A549 (cell line): Measurements from ENCODE around the gene EEFSEC. TPM values are rescaled to one million over a fixed set of nuclear protein-coding genes. Genes with fewer than 3 reads are reported as not detected.
A peak's percentile ranks its signal among the peaks of the same experiment; 100 is the strongest.

Experiments
- ATAC-seq, 2 experiments: fragments of 200-7000 bp in 1 of 2; fragments of >200 bp in 1 of 2; cut with Nextera tagmentation in 1 of 2; cut with Tn5 transposase in 1 of 2; 3 replicates each; pipeline versions ENCODE4 v1.8.0 to v1.9.1; 2018 to 2020; ENCODE audit warnings: mild to moderate bottlenecking in 1 of 2, moderate library complexity in 1 of 2
- CTCF ChIA-PET: fragments of 300-600 bp; sonication (Branson Sonifier 250); formaldehyde crosslinking; extraction: SDS; loops from one replicate; lab custom pipeline; 2021; ENCODE audit warnings: antibody characterized with exemption, inconsistent platforms; lab: Yijun Ruan, JAX
- POLR2A ChIA-PET: fragments of 350-600 bp; formaldehyde crosslinking; extraction: SDS; loops from one replicate; lab custom pipeline; 2021; ENCODE audit warnings: antibody characterized with exemption, inconsistent platforms; lab: Yijun Ruan, JAX
- DNase-seq, 2 experiments: peaks; one replicate each; pipeline versions ENCODE4 v3.0.0 to v3.0.0-alpha.2; 2011 to 2016; ENCODE audit warnings: low read depth in 1 of 2, low spot score in 1 of 2
- FAIRE-seq: peaks from 2 replicates; lab custom pipeline; 2011; peaks lifted over from hg19 to GRCh38; lab: Jason Lieb, UNC
- H3K27ac ChIP-seq, 2 experiments: fragments of >200 bp; sonication (Bioruptor Twin); formaldehyde crosslinking; 3 replicates each; pipeline ENCODE4 v1.5.1; 2016 to 2017
- H3K4me1 ChIP-seq: fragments of >200 bp; sonication (Bioruptor Twin); formaldehyde crosslinking; 3 replicates; pipeline ENCODE4 v1.6.1; 2016
- H3K4me2 ChIP-seq: fragments of >200 bp; sonication (Bioruptor Twin); formaldehyde crosslinking; 3 replicates; pipeline ENCODE4 v1.6.1; 2016
- H3K4me3 ChIP-seq: fragments of >200 bp; sonication (Bioruptor Twin); formaldehyde crosslinking; 3 replicates; pipeline ENCODE4 v1.5.1; 2016
- H3K9me3 ChIP-seq: fragments of >200 bp; sonication (Bioruptor Twin); formaldehyde crosslinking; 3 replicates; pipeline ENCODE4 v1.6.1; 2016
- CBX2 ChIP-seq: fragments of 200-600 bp; sonication (generic); IDR thresholded peaks from 2 replicates; pipeline ENCODE4 v1.6.1; 2016; ENCODE audit warnings: low read depth, mild to moderate bottlenecking, borderline replicate concordance
- CEBPB ChIP-seq, 2 experiments: fragments of >200 bp in 1 of 2; sonication (Bioruptor Twin) in 1 of 2; formaldehyde crosslinking in 1 of 2; IDR thresholded peaks; 2 replicates each; pipeline ENCODE4 v1.6.1; 2012 to 2016
- CHD4 ChIP-seq: fragments of 200-600 bp; sonication (generic); IDR thresholded peaks from 2 replicates; pipeline ENCODE4 v1.6.1; 2016; ENCODE audit warnings: antibody characterized with exemption, mild to moderate bottlenecking, borderline replicate concordance
- EHF ChIP-seq: fragments of 250-450 bp; sonication (Bioruptor Pico); IDR thresholded peaks from 2 replicates; pipeline ENCODE4 v1.5.0; 2020; ENCODE audit warnings: mild to moderate bottlenecking
- ESRRA ChIP-seq: fragments of 150-350 bp; IDR thresholded peaks from 2 replicates; pipeline ENCODE4 v1.6.1; 2014; ENCODE audit warnings: mild to moderate bottlenecking, low read length, borderline replicate concordance
- FOSB ChIP-seq: fragments of 250-450 bp; sonication (Bioruptor Pico); IDR thresholded peaks from 2 replicates; pipeline ENCODE4 v1.5.0; 2020; ENCODE audit warnings: mild to moderate bottlenecking, moderate library complexity
- HOXA7 ChIP-seq: fragments of 250-450 bp; sonication (Bioruptor Pico); IDR thresholded peaks from 2 replicates; pipeline ENCODE4 v1.5.0; 2020; ENCODE audit warnings: mild to moderate bottlenecking, moderate library complexity
- HOXB13 ChIP-seq: fragments of 250-450 bp; sonication (Bioruptor Pico); IDR thresholded peaks from 2 replicates; pipeline ENCODE4 v1.5.0; 2020; ENCODE audit warnings: low read depth, mild to moderate bottlenecking, moderate library complexity
- JUN ChIP-seq, 2 experiments: fragments of >200 bp; sonication (Bioruptor Twin); formaldehyde crosslinking; IDR thresholded peaks; 2 replicates in 1 of 2; 3 replicates in 1 of 2; pipeline ENCODE4 v1.6.1; 2016 to 2017
- MAZ ChIP-seq: fragments of 150-350 bp; IDR thresholded peaks from 2 replicates; pipeline ENCODE4 v1.6.1; 2014; ENCODE audit warnings: antibody characterized with exemption, low read depth, low read length, borderline replicate concordance
- NFE2L2 ChIP-seq: fragments of 150-350 bp; conservative IDR thresholded peaks from 2 replicates; pipeline ENCODE4 v1.6.1; 2014; ENCODE audit warnings: low read length
- PHF8 ChIP-seq: fragments of 200-600 bp; sonication (generic); IDR thresholded peaks from 2 replicates; pipeline ENCODE4 v1.6.1; 2016; ENCODE audit warnings: low read depth, mild to moderate bottlenecking, antibody characterized with exemption, moderate library complexity, borderline replicate concordance
- POLR2A ChIP-seq: IDR thresholded peaks from 2 replicates; pipeline ENCODE4 v1.6.1; 2012; ENCODE audit warnings: mild to moderate bottlenecking, low read length
- RAD21 ChIP-seq, 2 experiments: fragments of >200 bp in 1 of 2; sonication (Bioruptor Twin) in 1 of 2; formaldehyde crosslinking in 1 of 2; IDR thresholded peaks in 1 of 2; conservative IDR thresholded peaks in 1 of 2; 2 replicates in 1 of 2; 3 replicates in 1 of 2; pipeline ENCODE4 v1.6.1; 2012 to 2018; ENCODE audit warnings: inconsistent platforms in 1 of 2
- RARB ChIP-seq: fragments of 250-450 bp; sonication (Bioruptor Pico); IDR thresholded peaks from 2 replicates; pipeline ENCODE4 v1.8.0; 2021; ENCODE audit warnings: mild to moderate bottlenecking, moderate library complexity
- SMC3 ChIP-seq: fragments of >200 bp; sonication (Bioruptor Twin); formaldehyde crosslinking; IDR thresholded peaks from 3 replicates; pipeline ENCODE4 v1.6.1; 2018; ENCODE audit warnings: inconsistent platforms
- TP53 ChIP-seq: fragments of 250-450 bp; sonication (Bioruptor Pico); IDR thresholded peaks from 2 replicates; pipeline ENCODE4 v1.5.0; 2021; ENCODE audit warnings: mild to moderate bottlenecking, moderate library complexity
- ZC3H11A ChIP-seq: fragments of 450-650 bp; IDR thresholded peaks from 2 replicates; pipeline ENCODE4 v1.6.1; 2014; ENCODE audit warnings: antibody characterized with exemption, mild to moderate bottlenecking
- ZFP36 ChIP-seq: fragments of 450-650 bp; IDR thresholded peaks from 2 replicates; pipeline ENCODE4 v1.6.1; 2014; ENCODE audit warnings: borderline replicate concordance; ENCODE audit not compliant: partially characterized antibody
- WGBS: methylation state at CpG from one replicate; pipeline ENCODE4 v1.1.6; 2017; ENCODE audit errors: missing lambda C conversion rate; 5-methylcytosine and 5-hydroxymethylcytosine counted together
- polyA plus RNA-seq, 4 experiments: library from polyadenylated mRNA; depleted of rRNA in 3 of 4; stranded (reverse); fragments of >200 nt; fragmentation: RNase III in 1 of 4; extraction: RNeasy Plus Mini Kit Qiagen cat#74134 plus additional on column Dnase treatment in 1 of 4; gene quantifications; 2 replicates in 3 of 4; 3 replicates in 1 of 4; pipeline ENCODE4 v1.2.3, GENCODE V29; 2011 to 2017
- TF ChIP-seq, protein P1 (sequence below): fragments of 250-450 bp; sonication (Bioruptor Pico); IDR thresholded peaks from 2 replicates; pipeline ENCODE4 v1.5.0; 2020; ENCODE audit warnings: low read depth, mild to moderate bottlenecking, moderate library complexity
- TF ChIP-seq, protein P2 (sequence below): fragments of >200 bp; sonication (Bioruptor Twin); formaldehyde crosslinking; IDR thresholded peaks from 3 replicates; pipeline ENCODE4 v1.5.1; 2016
- TF ChIP-seq, protein P3 (sequence below): fragments of >200 bp; sonication (Bioruptor Twin); formaldehyde crosslinking; IDR thresholded peaks from 2 replicates; pipeline ENCODE4 v1.6.1; 2016
- TF ChIP-seq, protein P4 (sequence below): IDR thresholded peaks from 2 replicates; pipeline ENCODE4 v1.6.1; 2012; ENCODE audit warnings: low read depth, borderline replicate concordance

Gene EEFSEC
- polyA plus RNA-seq, 2 of the 4 experiments (the other 2 are of a cell fraction) = 6.9 to 7.3 TPM

DNA sequence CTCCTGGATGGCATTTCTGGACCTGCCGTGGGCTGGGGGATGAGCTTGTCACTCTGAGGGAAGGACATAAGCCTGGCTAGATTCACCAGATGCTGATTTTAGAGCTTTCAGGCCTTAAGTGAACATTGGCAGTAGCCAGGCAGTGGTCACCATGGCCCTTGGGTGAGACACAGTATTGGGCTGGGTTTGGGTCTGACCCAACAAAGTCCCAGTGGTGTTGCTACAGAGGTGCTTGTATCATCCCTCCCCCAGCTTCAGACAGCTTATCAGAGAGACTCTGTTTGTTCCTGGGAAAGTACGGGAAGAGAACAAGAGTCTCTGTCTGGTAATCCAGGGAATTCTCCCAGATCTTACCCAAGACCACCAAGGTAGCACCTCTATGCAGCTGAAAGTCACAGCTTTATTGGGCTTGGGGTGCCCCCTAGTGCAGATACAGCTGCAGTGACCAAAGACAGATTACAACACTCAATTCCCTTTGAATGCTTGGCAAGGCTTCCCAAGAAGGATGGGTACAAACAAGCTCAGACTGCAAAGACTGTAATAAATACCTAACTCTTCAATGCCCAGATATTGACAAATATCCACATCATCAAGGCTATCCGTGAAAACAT lies 19.9 kb upstream of the EEFSEC start:
- no peak for FAIRE-seq

DNA sequence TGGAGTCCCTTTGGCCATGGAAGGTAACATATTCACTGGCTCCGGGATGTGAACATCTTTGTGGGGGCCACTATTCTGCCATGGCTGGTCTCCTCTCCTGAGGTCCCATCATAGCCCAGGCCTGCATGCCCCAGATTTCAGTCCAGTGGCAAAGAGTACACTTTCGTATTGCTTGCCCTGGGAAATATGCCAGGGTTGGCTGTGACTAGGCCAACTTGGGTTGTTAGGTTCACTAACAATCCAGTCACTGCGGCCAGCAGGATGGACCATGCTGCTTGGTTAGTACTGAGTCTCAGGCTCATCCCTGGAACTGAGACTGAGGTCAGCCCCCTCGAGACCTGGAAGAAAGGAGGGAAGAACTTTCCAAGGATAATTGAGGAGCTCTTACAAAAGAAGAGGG lies 9.8 kb upstream of the EEFSEC start:
- Histone ChIP-seq H3K4me1 (no peaks in the 10 kb centered on the region), H3K4me2 (no peak overlapping the region), H3K4me3 (no peak overlapping the region), H3K27ac (no peak overlapping the region), H3K9me3 (no peaks in the 10 kb centered on the region)
- CTCF ChIA-PET = interaction anchor here (0.6 to 2.4 kb wide), 3 partner anchors 10 to 48 kb away, joined by 3 to 11 read pairs (median 3); no protein-coding TSS in a partner anchor
- no peak for DNase-seq
- ATAC-seq = no peak
- POLR2A ChIA-PET = no interaction called here
- no peak for FAIRE-seq
- TF ChIP-seq, protein P1, sequence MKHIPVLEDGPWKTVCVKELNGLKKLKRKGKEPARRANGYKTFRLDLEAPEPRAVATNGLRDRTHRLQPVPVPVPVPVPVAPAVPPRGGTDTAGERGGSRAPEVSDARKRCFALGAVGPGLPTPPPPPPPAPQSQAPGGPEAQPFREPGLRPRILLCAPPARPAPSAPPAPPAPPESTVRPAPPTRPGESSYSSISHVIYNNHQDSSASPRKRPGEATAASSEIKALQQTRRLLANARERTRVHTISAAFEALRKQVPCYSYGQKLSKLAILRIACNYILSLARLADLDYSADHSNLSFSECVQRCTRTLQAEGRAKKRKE = no peak
- TF ChIP-seq CHD4 (no peak), ESRRA (no peak)
- WGBS = 75% methylated on average over 3 of the region's 4 CpGs

More for the DNA sequence above, 19.9 kb upstream of the EEFSEC start:
- WGBS = 38% methylated on average over 3 of the region's 3 CpGs
- ChIA-PET POLR2A (interaction anchor here (1.7 kb wide), 1 partner anchor 10 kb away, joined by 7 read pairs; the partner anchor contains the start of gene RUVBL1), CTCF (interaction anchor here (0.7 to 3.0 kb wide), 23 partner anchors 8 to 558 kb away, joined by 3 to 18 read pairs (median 4); partner anchors contain the start of genes PODXL2 and RUVBL1)
- TF ChIP-seq SMC3 (peak; percentile 67), PHF8 (no peak), RAD21 (conservative IDR thresholded peaks at IDR 0.05 in 1 of 2, IDR thresholded peaks at IDR 0.05 in 1 of 2) (peak; percentile 81 to 84), RARB (no peak), CEBPB (IDR thresholded peaks at IDR 0.05) (peak in 1 of 2 experiments; percentile 49; a peak in 1 of 4 replicates)
- TF ChIP-seq, protein P2, sequence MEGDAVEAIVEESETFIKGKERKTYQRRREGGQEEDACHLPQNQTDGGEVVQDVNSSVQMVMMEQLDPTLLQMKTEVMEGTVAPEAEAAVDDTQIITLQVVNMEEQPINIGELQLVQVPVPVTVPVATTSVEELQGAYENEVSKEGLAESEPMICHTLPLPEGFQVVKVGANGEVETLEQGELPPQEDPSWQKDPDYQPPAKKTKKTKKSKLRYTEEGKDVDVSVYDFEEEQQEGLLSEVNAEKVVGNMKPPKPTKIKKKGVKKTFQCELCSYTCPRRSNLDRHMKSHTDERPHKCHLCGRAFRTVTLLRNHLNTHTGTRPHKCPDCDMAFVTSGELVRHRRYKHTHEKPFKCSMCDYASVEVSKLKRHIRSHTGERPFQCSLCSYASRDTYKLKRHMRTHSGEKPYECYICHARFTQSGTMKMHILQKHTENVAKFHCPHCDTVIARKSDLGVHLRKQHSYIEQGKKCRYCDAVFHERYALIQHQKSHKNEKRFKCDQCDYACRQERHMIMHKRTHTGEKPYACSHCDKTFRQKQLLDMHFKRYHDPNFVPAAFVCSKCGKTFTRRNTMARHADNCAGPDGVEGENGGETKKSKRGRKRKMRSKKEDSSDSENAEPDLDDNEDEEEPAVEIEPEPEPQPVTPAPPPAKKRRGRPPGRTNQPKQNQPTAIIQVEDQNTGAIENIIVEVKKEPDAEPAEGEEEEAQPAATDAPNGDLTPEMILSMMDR = peak; percentile 76
- ATAC-seq (peak; percentile 76 to 93; a peak in 5 of 6 replicates), DNase-seq (peak in 1 of 2 experiments; percentile 53)
- no peak overlapping the region for H3K27ac ChIP-seq
- no peak overlapping the region for H3K4me3 ChIP-seq
- no peaks in the 10 kb centered on the region for H3K9me3 ChIP-seq
- no peak overlapping the region for H3K4me2 ChIP-seq
- no peaks in the 10 kb centered on the region for H3K4me1 ChIP-seq

DNA sequence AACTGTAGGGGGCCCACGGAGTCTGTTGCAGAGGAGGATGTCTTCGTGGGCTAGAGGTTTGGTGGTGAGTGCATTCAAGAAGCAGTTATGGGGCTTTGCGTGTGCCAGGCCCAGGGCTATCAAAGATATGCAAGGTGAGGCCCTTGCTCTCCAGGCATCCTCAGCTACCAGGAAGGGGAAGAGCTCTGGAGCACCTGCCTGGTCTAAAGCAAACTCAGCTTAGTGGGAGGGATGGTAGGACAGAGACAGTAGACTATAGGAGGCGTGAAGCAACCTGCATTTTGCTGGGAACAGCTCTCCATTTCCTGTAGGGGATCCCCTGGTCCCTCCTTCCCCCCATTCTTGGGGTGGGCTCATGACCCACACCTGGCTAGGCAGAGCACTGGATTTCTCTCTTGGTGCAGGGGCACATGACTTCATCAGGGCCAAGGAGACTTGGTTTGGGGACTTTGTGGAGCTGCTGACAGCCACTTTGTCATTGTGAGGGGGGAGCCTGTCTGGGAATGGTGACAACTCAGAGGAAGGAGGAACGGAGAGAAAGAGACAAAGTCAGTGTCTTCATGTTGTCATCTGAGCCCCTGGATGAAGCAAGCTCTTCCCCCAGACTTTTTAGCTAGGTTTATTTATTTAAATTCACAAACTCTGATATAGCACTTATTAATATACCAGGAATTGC lies 8.6 kb upstream of the EEFSEC start:
- no peaks in the 10 kb centered on the region for H3K4me1 ChIP-seq
- no peak for FAIRE-seq
- TF ChIP-seq, protein P3, sequence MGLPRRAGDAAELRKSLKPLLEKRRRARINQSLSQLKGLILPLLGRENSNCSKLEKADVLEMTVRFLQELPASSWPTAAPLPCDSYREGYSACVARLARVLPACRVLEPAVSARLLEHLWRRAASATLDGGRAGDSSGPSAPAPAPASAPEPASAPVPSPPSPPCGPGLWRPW = no peak
- TF ChIP-seq ZFP36 = no peak
- no peak for TF ChIP-seq TP53 (CRISPR knock-in tag)
- no peak for TF ChIP-seq MAZ
- no peak for TF ChIP-seq NFE2L2
- TF ChIP-seq CBX2 = no peak
- TF ChIP-seq FOSB (CRISPR knock-in tag) = no peak
- no peak for TF ChIP-seq HOXB13 (CRISPR knock-in tag)
- TF ChIP-seq, protein P4, sequence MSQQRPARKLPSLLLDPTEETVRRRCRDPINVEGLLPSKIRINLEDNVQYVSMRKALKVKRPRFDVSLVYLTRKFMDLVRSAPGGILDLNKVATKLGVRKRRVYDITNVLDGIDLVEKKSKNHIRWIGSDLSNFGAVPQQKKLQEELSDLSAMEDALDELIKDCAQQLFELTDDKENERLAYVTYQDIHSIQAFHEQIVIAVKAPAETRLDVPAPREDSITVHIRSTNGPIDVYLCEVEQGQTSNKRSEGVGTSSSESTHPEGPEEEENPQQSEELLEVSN = no peak
- TF ChIP-seq POLR2A = no peak
- no peak for TF ChIP-seq RAD21 (conservative IDR thresholded peaks at IDR 0.05 in 1 of 2, IDR thresholded peaks at IDR 0.05 in 1 of 2)
- TF ChIP-seq JUN (IDR thresholded peaks at IDR 0.05) = no peak
- TF ChIP-seq HOXA7 = no peak
- TF ChIP-seq, protein P1 = no peak
- TF ChIP-seq EHF (CRISPR knock-in tag) = no peak
- TF ChIP-seq ZC3H11A = no peak
- TF ChIP-seq, all 56 proteins: peak for 0
- POLR2A ChIA-PET = no interaction called here
- no peak overlapping the region for H3K4me3 ChIP-seq
- no peak overlapping the region for H3K4me2 ChIP-seq
- ATAC-seq = no peak
- DNase-seq = no peak
- WGBS = 51% methylated on average over 5 of the region's 5 CpGs
- H3K9me3 ChIP-seq = no peaks in the 10 kb centered on the region
- no peak overlapping the region for H3K27ac ChIP-seq
- CTCF ChIA-PET = interaction anchor here (0.5 to 2.4 kb wide), 6 partner anchors 11 to 1623 kb away, joined by 3 to 11 read pairs (median 3); no protein-coding TSS in a partner anchor
